ENCODE data around the gene TLE3.
A peak's percentile ranks its signal among the peaks of the same experiment; 100 is the strongest.

TLE3 gene

GRCh38 chr15:70018646-70019600 lies 78.8 kb downstream of the TLE3 start:
- no peak for DNase-seq (ENCODE audit: low read depth, low spot score)
- no peak overlapping the region for H3K27ac ChIP-seq

- DNase-seq (ENCODE audit: low read depth, low spot score) = no peak
- no peak overlapping the region for H3K27ac ChIP-seq
These were observed 79.9 kb downstream of the TLE3 start for GRCh38 chr15:70017801-70018200.

GRCh38 chr15:70017025-70017424 lies 80.7 kb downstream of the TLE3 start:
- no peak overlapping the region for H3K27ac ChIP-seq
- DNase-seq (ENCODE audit: low read depth, low spot score) = no peak

- DNase-seq (ENCODE audit: low read depth, low spot score) = no peak
- H3K27ac ChIP-seq = no peak overlapping the region
These were observed 81.2 kb downstream of the TLE3 start for GRCh38 chr15:70016511-70016994.

- no peak for DNase-seq (ENCODE audit: low read depth, low spot score)
- H3K27ac ChIP-seq = no peak overlapping the region
These were observed 82.7 kb downstream of the TLE3 start for GRCh38 chr15:70014860-70015490.

- no peak for DNase-seq (ENCODE audit: low read depth, low spot score)
- no peak overlapping the region for H3K27ac ChIP-seq
These were observed 83.4 kb downstream of the TLE3 start for GRCh38 chr15:70014331-70014730.

GRCh38 chr15:70013656-70014313 lies 83.9 kb downstream of the TLE3 start:
- DNase-seq (ENCODE audit: low read depth, low spot score) = no peak
- no peak overlapping the region for H3K27ac ChIP-seq

GRCh38 chr15:70012895-70013294 lies 84.8 kb downstream of the TLE3 start:
- DNase-seq (ENCODE audit: low read depth, low spot score) = no peak
- H3K27ac ChIP-seq = no peak overlapping the region

GRCh38 chr15:70008697-70009290 lies 88.9 kb downstream of the TLE3 start:
- DNase-seq (ENCODE audit: low read depth, low spot score) = no peak

GRCh38 chr15:70006259-70007147 lies 91.2 kb downstream of the TLE3 start:
- no peak for DNase-seq (ENCODE audit: low read depth, low spot score)
- no peak overlapping the region for H3K27ac ChIP-seq

More at GRCh38 chr15:70008697-70009290, 88.9 kb downstream of the TLE3 start:
- H3K27ac ChIP-seq = no peak overlapping the region

- H3K27ac ChIP-seq = no peak overlapping the region
- DNase-seq (ENCODE audit: low read depth, low spot score) = no peak
These were observed 92.9 kb downstream of the TLE3 start for GRCh38 chr15:70004826-70005225.

- no peak overlapping the region for H3K27ac ChIP-seq
- no peak for DNase-seq (ENCODE audit: low read depth, low spot score)
These were observed 94.8 kb downstream of the TLE3 start for GRCh38 chr15:70002897-70003296.

- H3K27ac ChIP-seq = no peak overlapping the region
- no peak for DNase-seq (ENCODE audit: low read depth, low spot score)
These were observed 95.9 kb downstream of the TLE3 start for GRCh38 chr15:70001859-70002258.

GRCh38 chr15:69999392-70000085 lies 98.2 kb downstream of the TLE3 start:
- no peak overlapping the region for H3K27ac ChIP-seq
- DNase-seq (ENCODE audit: low read depth, low spot score) = no peak

GRCh38 chr15:69998541-69999391 lies 99.0 kb downstream of the TLE3 start:
- H3K27ac ChIP-seq = no peak overlapping the region
- no peak for DNase-seq (ENCODE audit: low read depth, low spot score)

- peak; percentile 64 for DNase-seq (ENCODE audit: low read depth, low spot score)
- H3K27ac ChIP-seq = peak overlapping the region; percentile 48
These were observed 99.9 kb downstream of the TLE3 start for GRCh38 chr15:69997813-69998212.
